ENCODE data around the gene CCDC157. TPM values are rescaled to one million over a fixed set of nuclear protein-coding genes. Genes with fewer than 3 reads are reported as not detected.

CCDC157 gene
- total RNA-seq, 2 experiments from 2014 or later, result 3.3 to 3.4 TPM

DNA sequence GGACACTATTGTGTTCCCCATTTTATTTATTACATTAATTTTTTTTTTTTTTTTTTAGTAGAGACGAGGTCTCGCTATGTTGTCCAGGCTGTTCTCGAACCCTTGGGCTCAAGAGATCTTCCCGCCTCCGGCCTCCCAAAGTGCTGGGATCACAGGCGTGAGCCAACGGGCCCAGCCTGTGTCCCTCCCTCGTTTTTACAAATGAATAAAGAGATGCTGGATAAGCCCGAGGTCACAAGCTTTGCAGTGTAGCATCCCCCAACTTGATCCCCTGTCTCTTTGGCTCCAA lies 68.5 kb downstream of the CCDC157 start:
- Histone ChIP-seq H3K4me2 (ENCODE audit: low read length) (peak overlapping the region; percentile 99), H3K9me2 (ENCODE audit: insufficient read depth, low read length) (no peaks in the 10 kb centered on the region), H2AFZ (ENCODE audit: low read length) (peak overlapping the region; percentile 85), H3K27ac (ENCODE audit: low read depth, low read length, poor library complexity, severe bottlenecking) (peak overlapping the region; percentile 75), H3K4me3 (ENCODE audit: low read depth, low read length, poor library complexity, severe bottlenecking) (peak overlapping the region; percentile 93), H3K36me3 (ENCODE audit: insufficient read depth, low read length) (peaks cover 47% of the 10 kb centered on the region), H3K4me1 (ENCODE audit: insufficient read depth, low read length, poor library complexity, severe bottlenecking) (peaks cover 35% of the 10 kb centered on the region), H4K20me1 (ENCODE audit: insufficient read depth, low read length) (no peaks in the 10 kb centered on the region), H3K9me3 (ENCODE audit: low read length) (no peaks in the 10 kb centered on the region), H3K79me2 (ENCODE audit: insufficient read depth, low read depth, low read length) (peaks cover 45% of the 10 kb centered on the region; the same call in 1 of the 2 replicates)
- no peak for DNase-seq (ENCODE audit: low spot score)
- no peak for TF ChIP-seq EZH2phosphoT487 (IDR thresholded peaks at IDR 0.05; ENCODE audit: borderline replicate concordance, low read depth, low read length)
- TF ChIP-seq, protein P1, sequence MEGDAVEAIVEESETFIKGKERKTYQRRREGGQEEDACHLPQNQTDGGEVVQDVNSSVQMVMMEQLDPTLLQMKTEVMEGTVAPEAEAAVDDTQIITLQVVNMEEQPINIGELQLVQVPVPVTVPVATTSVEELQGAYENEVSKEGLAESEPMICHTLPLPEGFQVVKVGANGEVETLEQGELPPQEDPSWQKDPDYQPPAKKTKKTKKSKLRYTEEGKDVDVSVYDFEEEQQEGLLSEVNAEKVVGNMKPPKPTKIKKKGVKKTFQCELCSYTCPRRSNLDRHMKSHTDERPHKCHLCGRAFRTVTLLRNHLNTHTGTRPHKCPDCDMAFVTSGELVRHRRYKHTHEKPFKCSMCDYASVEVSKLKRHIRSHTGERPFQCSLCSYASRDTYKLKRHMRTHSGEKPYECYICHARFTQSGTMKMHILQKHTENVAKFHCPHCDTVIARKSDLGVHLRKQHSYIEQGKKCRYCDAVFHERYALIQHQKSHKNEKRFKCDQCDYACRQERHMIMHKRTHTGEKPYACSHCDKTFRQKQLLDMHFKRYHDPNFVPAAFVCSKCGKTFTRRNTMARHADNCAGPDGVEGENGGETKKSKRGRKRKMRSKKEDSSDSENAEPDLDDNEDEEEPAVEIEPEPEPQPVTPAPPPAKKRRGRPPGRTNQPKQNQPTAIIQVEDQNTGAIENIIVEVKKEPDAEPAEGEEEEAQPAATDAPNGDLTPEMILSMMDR (conservative IDR thresholded peaks at IDR 0.05; ENCODE audit: low read length), result no peak
- BruUV-seq (replicated peaks), result no TSS peak
- intact Hi-C loops (cut with micrococcal nuclease; ENCODE audit: unreplicated experiment), result loop anchor here (10.0 kb wide), 2 partner anchors 1040 to 1160 kb away; partner anchors contain the start of genes AP1B1, EWSR1 and RHBDD3
- ChIA-PET POLR2A (interaction anchor here (0.6 to 5.5 kb wide), 7 partner anchors 10 to 193 kb away, joined by 3 to 48 read pairs (median 7); no protein-coding TSS in a partner anchor), CTCF (ENCODE audit: unreplicated experiment) (interaction anchor here (1.5 to 2.1 kb wide), 2 partner anchors 34 to 137 kb away, joined by 5 read pairs; no protein-coding TSS in a partner anchor)

DNA sequence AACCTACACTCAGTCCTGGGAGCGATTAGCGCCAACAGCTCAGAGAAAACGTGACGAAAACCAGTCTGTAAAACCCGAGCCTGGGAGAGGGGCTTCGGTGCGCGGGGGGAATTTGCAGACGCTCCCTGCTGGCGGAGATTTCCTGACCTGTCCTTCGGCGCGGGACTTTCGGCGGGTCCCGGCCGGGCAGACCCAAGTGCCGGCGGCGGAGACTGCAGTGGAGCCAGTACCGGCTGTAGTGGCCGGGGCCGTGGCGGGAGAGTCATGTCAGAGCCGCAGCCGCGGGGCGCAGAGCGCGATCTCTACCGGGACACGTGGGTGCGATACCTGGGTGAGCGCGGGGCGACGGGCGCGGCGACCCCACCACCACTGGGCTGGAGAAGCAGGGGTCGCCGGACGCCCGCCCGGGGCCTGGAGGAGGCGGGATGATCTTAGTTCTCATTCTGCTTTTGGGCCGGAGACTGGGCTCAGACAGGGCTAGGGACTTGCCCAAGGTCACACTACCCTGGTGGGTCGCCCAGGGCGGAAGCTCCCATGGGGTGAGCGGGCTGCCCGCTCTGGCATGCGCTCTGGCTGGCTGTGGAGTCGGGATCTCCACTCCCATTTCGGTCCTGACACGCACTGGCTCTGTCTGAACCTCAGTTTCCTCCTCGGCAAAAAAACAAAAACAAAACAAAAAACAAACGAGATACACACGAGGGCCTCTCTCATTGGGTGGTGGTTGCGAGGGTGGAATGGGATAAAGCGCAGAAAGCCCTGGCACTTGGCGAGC lies 69.0 kb downstream of the CCDC157 start, which contains the start of gene MTFP1:
TSS of gene MTFP1 (plus strand) at position 153 of the 772 bp plus-strand sequence. CDS start at position 265, 112 bp downstream.
- TF ChIP-seq, protein P1 (conservative IDR thresholded peaks at IDR 0.05; ENCODE audit: low read length), result no peak
- TF ChIP-seq EZH2phosphoT487 (IDR thresholded peaks at IDR 0.05; ENCODE audit: borderline replicate concordance, low read depth, low read length), result no peak
- Histone ChIP-seq H2AFZ (ENCODE audit: low read length) (peak within 1 kb of the TSS; percentile 85), H3K9me2 (ENCODE audit: insufficient read depth, low read length) (no peaks in the 10 kb centered on the region), H3K4me2 (ENCODE audit: low read length) (peak within 1 kb of the TSS; percentile 99), H3K27ac (ENCODE audit: low read depth, low read length, poor library complexity, severe bottlenecking) (peak within 1 kb of the TSS; percentile 75), H4K20me1 (ENCODE audit: insufficient read depth, low read length) (no peaks in the 10 kb centered on the region), H3K9me3 (ENCODE audit: low read length) (no peaks in the 10 kb centered on the region), H3K4me3 (ENCODE audit: low read depth, low read length, poor library complexity, severe bottlenecking) (peak within 1 kb of the TSS; percentile 93), H3K4me1 (ENCODE audit: insufficient read depth, low read length, poor library complexity, severe bottlenecking) (peaks cover 35% of the 10 kb centered on the region), H3K79me2 (ENCODE audit: insufficient read depth, low read depth, low read length) (peaks cover 45% of the 10 kb centered on the region; the same call in 1 of the 2 replicates), H3K36me3 (ENCODE audit: insufficient read depth, low read length) (peaks cover 42% of the 10 kb centered on the region)
- DNase-seq (ENCODE audit: low spot score), result peak; percentile 76
- ChIA-PET POLR2A (interaction anchor here (0.6 to 5.5 kb wide), 6 partner anchors 10 to 191 kb away, joined by 3 to 48 read pairs (median 11); no protein-coding TSS in a partner anchor), CTCF (ENCODE audit: unreplicated experiment) (interaction anchor here (0.6 to 1.3 kb wide), 2 partner anchors 138 to 681 kb away, joined by 3 to 5 read pairs; partner anchors contain the start of gene SELENOM)
- intact Hi-C loops (cut with micrococcal nuclease; ENCODE audit: unreplicated experiment), result loop anchor here (1.0 to 10.0 kb wide), 3 partner anchors 9 to 1161 kb away; partner anchors contain the start of genes AP1B1, EWSR1 and RHBDD3
- TSS peak; percentile 60 for BruUV-seq (replicated peaks)

Small RNAs within 50 kb of the gene (small RNA-seq; reads per million reads assigned to genes)
- gene AC004832.3, result not detected
- gene RNU6-564P, result not detected

Other genes with a start within 250 kb of the CCDC157 start
- 0.06 TPM in 1 of 2 replicates, not detected in the other for gene LIF, start 110.2 kb upstream of the CCDC157 start, total RNA-seq (2014; rRNA removed; shearing (Covaris generic))
- not detected in 2 replicates for gene LIF, start 110.2 kb upstream of the CCDC157 start, total RNA-seq (2022)
- gene OSM, start 90.2 kb upstream of the CCDC157 start, total RNA-seq (2014; rRNA removed; shearing (Covaris generic)), result 0.18 TPM in 1 of 2 replicates, not detected in the other
- gene OSM, start 90.2 kb upstream of the CCDC157 start, total RNA-seq (2022), result 0.79 and 0.91 TPM in 2 replicates
- gene CASTOR1, start 67.5 kb upstream of the CCDC157 start, total RNA-seq (2014; rRNA removed; shearing (Covaris generic)), result 3.5 and 9.1 TPM in 2 replicates
- 4.3 and 4.5 TPM in 2 replicates for gene CASTOR1, start 67.5 kb upstream of the CCDC157 start, total RNA-seq (2022)
- 15.1 and 15.9 TPM in 2 replicates for gene TBC1D10A, start 30.1 kb upstream of the CCDC157 start, total RNA-seq (2014; rRNA removed; shearing (Covaris generic))
- 16.2 and 22.5 TPM in 2 replicates for gene TBC1D10A, start 30.1 kb upstream of the CCDC157 start, total RNA-seq (2022)
- 44.9 and 71.8 TPM in 2 replicates for gene SF3A1, start 113 bp upstream of the CCDC157 start, total RNA-seq (2014; rRNA removed; shearing (Covaris generic))
- gene SF3A1, start 113 bp upstream of the CCDC157 start, total RNA-seq (2022), result 199 and 200 TPM in 2 replicates
- 6.9 and 8.0 TPM in 2 replicates for gene RNF215, start 30.4 kb downstream of the CCDC157 start, total RNA-seq (2014; rRNA removed; shearing (Covaris generic))
- gene RNF215, start 30.4 kb downstream of the CCDC157 start, total RNA-seq (2022), result 12.3 and 13.8 TPM in 2 replicates
- gene SEC14L2, start 40.0 kb downstream of the CCDC157 start, total RNA-seq (2014; rRNA removed; shearing (Covaris generic)), result 0.22 and 0.31 TPM in 2 replicates
- gene SEC14L2, start 40.0 kb downstream of the CCDC157 start, total RNA-seq (2022), result 0.11 and 0.18 TPM in 2 replicates
- 70.5 and 81.9 TPM in 2 replicates for gene MTFP1, start 68.8 kb downstream of the CCDC157 start, total RNA-seq (2014; rRNA removed; shearing (Covaris generic))
- gene MTFP1, start 68.8 kb downstream of the CCDC157 start, total RNA-seq (2022), result 63.6 and 83.2 TPM in 2 replicates
- not detected in 2 replicates for gene SEC14L3, start 115.0 kb downstream of the CCDC157 start, total RNA-seq (2014; rRNA removed; shearing (Covaris generic))
- not detected in 2 replicates for gene SEC14L3, start 115.0 kb downstream of the CCDC157 start, total RNA-seq (2022)
- not detected in 2 replicates for gene SEC14L4, start 148.7 kb downstream of the CCDC157 start, total RNA-seq (2014; rRNA removed; shearing (Covaris generic))
- not detected in 2 replicates for gene SEC14L4, start 148.7 kb downstream of the CCDC157 start, total RNA-seq (2022)
- gene SEC14L6, start 189.7 kb downstream of the CCDC157 start, total RNA-seq (2014; rRNA removed; shearing (Covaris generic)), result not detected in 2 replicates
- gene SEC14L6, start 189.7 kb downstream of the CCDC157 start, total RNA-seq (2022), result not detected in 2 replicates
- not detected in 2 replicates for gene GAL3ST1, start 217.7 kb downstream of the CCDC157 start, total RNA-seq (2014; rRNA removed; shearing (Covaris generic))
- not detected in 2 replicates for gene GAL3ST1, start 217.7 kb downstream of the CCDC157 start, total RNA-seq (2022)
- 78.2 and 83.4 TPM in 2 replicates for gene PES1, start 234.9 kb downstream of the CCDC157 start, total RNA-seq (2014; rRNA removed; shearing (Covaris generic))
- gene PES1, start 234.9 kb downstream of the CCDC157 start, total RNA-seq (2022), result 78.5 and 107 TPM in 2 replicates

Measured in OCI-LY7 (cell line).